GM23338 (cell line): ENCODE data around the gene SH3RF3. TPM values are rescaled to one million over a fixed set of nuclear protein-coding genes. Genes with fewer than 3 reads are reported as not detected.

Experiments used
- ATAC-seq: fragments of 200-7000 bp; cut with Tn5 transposase; 3 replicates; pipeline ENCODE4 v1.9.1; 2020
- DNase-seq: peaks from one replicate; pipeline ENCODE4 v3.0.0-alpha.2; 2015; ENCODE audit warnings: low spot score
- H2AFZ ChIP-seq: fragments of 200-600 bp; sonication (generic); 2 replicates; pipeline ENCODE4 v1.8.0; 2016; ENCODE audit warnings: antibody characterized with exemption, mild to moderate bottlenecking, moderate library complexity
- H3F3A ChIP-seq: fragments of 200-600 bp; sonication (generic); replicated peaks from 2 replicates; pipeline ENCODE4 v1.8.0; 2017; ENCODE audit warnings: antibody characterized with exemption, mixed run types, low read depth
- H3K27ac ChIP-seq: fragments of 200-600 bp; sonication (generic); 2 replicates; pipeline ENCODE4 v1.6.1; 2016; ENCODE audit warnings: low read depth
- H3K27me3 ChIP-seq: fragments of 200-600 bp; sonication (generic); 2 replicates; pipeline ENCODE4 v1.8.0; 2016; ENCODE audit warnings: mild to moderate bottlenecking, mixed run types, moderate library complexity; ENCODE audit not compliant: insufficient read depth
- H3K36me3 ChIP-seq: fragments of 200-600 bp; sonication (generic); 2 replicates; pipeline ENCODE4 v1.8.0; 2016; ENCODE audit warnings: mild to moderate bottlenecking; ENCODE audit not compliant: insufficient read depth
- H3K4me1 ChIP-seq: fragments of 200-600 bp; sonication (generic); 2 replicates; pipeline ENCODE4 v1.8.0; 2016; ENCODE audit warnings: mild to moderate bottlenecking, moderate library complexity; ENCODE audit not compliant: insufficient read depth
- H3K4me2 ChIP-seq: fragments of 200-600 bp; sonication (generic); 2 replicates; pipeline ENCODE4 v1.7.1; 2017; ENCODE audit warnings: mixed run types
- H3K4me3 ChIP-seq: fragments of 200-600 bp; sonication (generic); 2 replicates; pipeline ENCODE4 v1.6.1; 2016; ENCODE audit warnings: mixed run types
- H3K79me2 ChIP-seq: fragments of 200-600 bp; sonication (generic); replicated peaks from 2 replicates; pipeline ENCODE4 v1.8.0; 2017; ENCODE audit warnings: mild to moderate bottlenecking; ENCODE audit not compliant: insufficient read depth
- H3K9me2 ChIP-seq: fragments of 200-600 bp; sonication (generic); 2 replicates; pipeline ENCODE4 v1.8.0; 2017; ENCODE audit not compliant: insufficient read depth
- H4K20me1 ChIP-seq: fragments of 200-600 bp; sonication (generic); replicated peaks from 2 replicates; pipeline ENCODE4 v1.8.0; 2017; ENCODE audit warnings: mild to moderate bottlenecking; ENCODE audit not compliant: insufficient read depth
- H3K27ac Mint-ChIP-seq: 2 replicates; pipeline ENCODE4 v1.8.0; 2020; ENCODE audit warnings: inconsistent platforms, mild to moderate bottlenecking, moderate library complexity, mixed read lengths
- H3K27me3 Mint-ChIP-seq: 3 replicates; pipeline ENCODE4 v1.8.0; 2022; ENCODE audit warnings: low read depth, mild to moderate bottlenecking, moderate library complexity, mixed read lengths, inconsistent platforms; ENCODE audit not compliant: insufficient read depth, poor library complexity
- H3K36me3 Mint-ChIP-seq: 3 replicates; pipeline ENCODE4 v1.8.0; 2021; ENCODE audit warnings: low read depth, mild to moderate bottlenecking, inconsistent platforms, moderate library complexity, mixed read lengths
- H3K4me1 Mint-ChIP-seq: 3 replicates; pipeline ENCODE4 v1.8.0; 2020; ENCODE audit warnings: mild to moderate bottlenecking, inconsistent platforms, mixed read lengths
- H3K4me3 Mint-ChIP-seq: 3 replicates; pipeline ENCODE4 v1.8.0; 2021; ENCODE audit warnings: moderate library complexity, mild to moderate bottlenecking, inconsistent platforms, mixed read lengths
- H3K9me3 Mint-ChIP-seq: 3 replicates; pipeline ENCODE4 v1.8.0; 2020; ENCODE audit warnings: moderate library complexity, mild to moderate bottlenecking, inconsistent platforms, mixed read lengths
- CREB1 ChIP-seq: fragments of 250-450 bp; sonication (Bioruptor Pico); IDR thresholded peaks from 2 replicates; pipeline ENCODE4 v1.5.0; 2020; ENCODE audit warnings: low read depth, mild to moderate bottlenecking, moderate library complexity
- EZH2phosphoT487 ChIP-seq: fragments of 200-600 bp; sonication (generic); IDR thresholded peaks from one replicate; pipeline ENCODE4 v1.8.1; 2018; ENCODE audit warnings: antibody characterized with exemption; ENCODE audit not compliant: unreplicated experiment
- JUNB ChIP-seq: IDR thresholded peaks from one replicate; pipeline ENCODE4 v1.6.1; 2016; ENCODE audit warnings: antibody characterized with exemption; ENCODE audit not compliant: unreplicated experiment
- POLR2AphosphoS5 ChIP-seq: IDR thresholded peaks from 2 replicates; pipeline ENCODE4 v1.6.1; 2016; ENCODE audit warnings: antibody characterized with exemption, low read depth
- STAT1 ChIP-seq: IDR thresholded peaks from one replicate; pipeline ENCODE4 v1.6.1; 2016; ENCODE audit warnings: antibody characterized with exemption; ENCODE audit not compliant: unreplicated experiment
- ZNF114 ChIP-seq: fragments of 250-450 bp; sonication (Bioruptor Pico); IDR thresholded peaks from 2 replicates; pipeline ENCODE4 v1.5.0; 2020; ENCODE audit warnings: mild to moderate bottlenecking, moderate library complexity
- ZNF331 ChIP-seq: fragments of 250-450 bp; sonication (Bioruptor Pico); IDR thresholded peaks from 2 replicates; pipeline ENCODE4 v1.5.0; 2020; ENCODE audit warnings: low read depth, mild to moderate bottlenecking, moderate library complexity
- polyA plus RNA-seq: library from polyadenylated mRNA; unstranded; fragments of >200 nt; fragmentation: Nextera tagmentation; extraction: Ambion mirVana; gene quantifications from 2 replicates; pipeline ENCODE4 v1.2.1, GENCODE V29; 2016
- total RNA-seq: library from RNA; depleted of rRNA; stranded (reverse); fragments of >200 nt; shearing (Covaris generic); gene quantifications from 2 replicates; pipeline ENCODE4 v1.2.3, GENCODE V29; 2014
- TF ChIP-seq, protein P1 (sequence below): IDR thresholded peaks from 2 replicates; pipeline ENCODE4 v1.6.1; 2016; ENCODE audit warnings: antibody characterized with exemption
- TF ChIP-seq, protein P2 (sequence below), 2 experiments: fragments of 200-600 bp in 1 of 2; sonication (generic) in 1 of 2; conservative IDR thresholded peaks; 2 replicates each; pipeline versions ENCODE4 v1.5.1 to v1.6.1; 2016 to 2017; ENCODE audit warnings: antibody characterized with exemption in 2 of 2, low read depth in 2 of 2, mild to moderate bottlenecking in 2 of 2, moderate library complexity in 1 of 2

Gene SH3RF3
- total and polyA plus RNA-seq, 2 experiments from 2014 or later, result 0.11 to 0.63 TPM

DNA sequence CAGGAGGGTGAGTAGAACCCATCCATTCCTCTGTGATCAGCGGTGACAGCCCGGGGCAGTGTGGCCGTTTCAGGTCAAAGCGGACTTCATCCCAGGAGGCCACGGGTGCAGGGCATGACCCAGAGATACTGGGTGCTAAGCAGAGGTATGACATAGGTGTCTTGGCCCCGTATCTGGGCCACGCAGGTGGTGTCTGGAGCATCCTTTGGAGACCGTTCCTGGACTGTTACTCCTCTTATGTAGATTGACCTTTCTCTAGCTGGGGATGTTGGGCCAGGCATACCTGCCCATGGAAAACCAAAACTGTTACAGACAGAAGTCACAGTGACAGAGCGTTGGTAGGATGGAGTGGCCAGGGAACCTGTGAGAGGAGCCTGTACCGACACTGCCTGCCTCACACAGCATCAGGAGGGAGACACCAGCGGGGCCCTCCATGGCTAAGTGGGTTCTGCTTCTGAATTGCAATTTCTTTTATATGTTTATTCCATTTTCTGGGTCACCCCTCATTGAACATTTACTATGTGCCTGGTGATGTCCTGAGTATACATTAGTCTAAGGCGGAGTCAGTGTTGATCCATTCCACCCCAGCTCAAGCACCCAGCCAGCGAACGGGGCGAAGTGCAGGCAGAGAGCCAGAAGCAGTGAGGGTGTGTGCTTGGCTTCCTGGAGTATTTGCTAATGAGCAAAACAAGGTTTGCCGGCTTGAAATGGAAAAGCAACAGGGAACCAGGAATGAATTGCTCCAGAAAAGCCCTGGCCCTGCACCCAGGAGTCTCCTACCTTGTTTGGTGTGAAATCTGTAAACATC, 141.7 kb downstream of the SH3RF3 start:
- Histone ChIP-seq H3K27me3 (no peaks in the 10 kb centered on the region), H3K27ac (no peak overlapping the region), H3F3A (no peaks in the 10 kb centered on the region), H3K4me1 (no peaks in the 10 kb centered on the region), H3K9me2 (no peaks in the 10 kb centered on the region), H3K4me3 (no peak overlapping the region), H3K4me2 (no peak overlapping the region), H2AFZ (no peak overlapping the region), H3K79me2 (no peaks in the 10 kb centered on the region), H3K36me3 (no peaks in the 10 kb centered on the region), H4K20me1 (no peaks in the 10 kb centered on the region)
- Mint-ChIP-seq H3K4me1 (peaks cover 17% of the 10 kb centered on the region), H3K36me3 (no peaks in the 10 kb centered on the region), H3K27ac (no peak overlapping the region), H3K9me3 (no peaks in the 10 kb centered on the region; the same call in 2 of the 3 replicates), H3K27me3 (peaks cover 3% of the 10 kb centered on the region), H3K4me3 (no peak overlapping the region)
- ATAC-seq (no peak), DNase-seq (no peak)
- TF ChIP-seq CREB1, result no peak

DNA sequence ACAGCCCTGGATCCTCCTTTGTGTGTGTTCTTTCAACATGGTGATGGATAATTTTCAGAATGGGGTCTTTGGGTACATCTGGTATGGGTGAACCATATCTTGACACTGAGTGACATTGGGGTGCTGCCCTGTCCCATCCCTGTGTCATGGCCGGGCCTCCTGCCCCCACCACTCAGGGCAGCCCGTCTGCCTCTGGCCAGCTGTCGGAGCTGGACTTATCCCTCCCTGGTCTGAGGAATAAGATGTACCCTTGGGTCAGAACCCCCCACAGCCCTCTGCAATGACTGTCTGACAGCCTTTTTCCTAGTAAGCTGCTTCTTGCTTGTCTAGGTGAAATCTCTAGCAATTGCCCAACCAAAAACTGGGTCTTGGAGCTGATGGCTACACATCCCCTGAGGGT, 142.9 kb downstream of the SH3RF3 start:
- H3K4me3 Mint-ChIP-seq, result no peak overlapping the region
- H3K27me3 Mint-ChIP-seq, result peaks cover 4% of the 10 kb centered on the region
- Histone ChIP-seq H4K20me1 (no peaks in the 10 kb centered on the region), H3K27me3 (no peaks in the 10 kb centered on the region), H3K27ac (no peak overlapping the region), H3K9me2 (no peaks in the 10 kb centered on the region), H2AFZ (no peak overlapping the region), H3K4me2 (no peak overlapping the region), H3K4me1 (no peaks in the 10 kb centered on the region), H3K36me3 (no peaks in the 10 kb centered on the region), H3K79me2 (no peaks in the 10 kb centered on the region), H3F3A (no peaks in the 10 kb centered on the region), H3K4me3 (no peak overlapping the region)
- no peaks in the 10 kb centered on the region for H3K36me3 Mint-ChIP-seq
- no peaks in the 10 kb centered on the region for H3K9me3 Mint-ChIP-seq
- H3K27ac Mint-ChIP-seq, result no peak overlapping the region
- TF ChIP-seq EZH2phosphoT487, result no peak
- ATAC-seq (no peak), DNase-seq (no peak)
- H3K4me1 Mint-ChIP-seq, result peaks cover 7% of the 10 kb centered on the region

DNA sequence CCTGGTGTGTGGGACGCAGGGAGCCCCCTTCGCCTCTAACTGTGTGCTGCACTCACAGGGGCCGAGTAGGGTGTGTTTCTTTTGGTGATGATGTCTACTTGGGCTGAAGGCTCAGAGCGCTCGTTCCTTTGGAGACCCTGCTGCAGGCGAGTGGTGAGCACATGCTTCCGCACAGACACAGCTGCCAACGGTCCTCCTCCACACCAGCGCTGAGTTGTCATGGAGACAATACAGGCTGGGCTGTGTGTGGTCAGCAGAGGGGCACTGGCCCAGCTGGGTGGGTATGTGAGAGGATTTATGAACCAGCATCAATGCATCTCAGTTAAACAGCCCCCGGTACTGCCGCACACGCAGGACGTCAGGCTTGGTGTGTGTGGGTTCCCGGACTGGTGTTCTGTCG, 143.5 kb downstream of the SH3RF3 start:
- Mint-ChIP-seq H3K9me3 (no peaks in the 10 kb centered on the region), H3K4me3 (no peak overlapping the region), H3K27me3 (peaks cover 4% of the 10 kb centered on the region), H3K36me3 (no peaks in the 10 kb centered on the region), H3K4me1 (peaks cover 2% of the 10 kb centered on the region; the same call in 2 of the 3 replicates), H3K27ac (no peak overlapping the region)
- Histone ChIP-seq H3K4me2 (no peak overlapping the region), H3K4me1 (no peaks in the 10 kb centered on the region), H3F3A (no peaks in the 10 kb centered on the region), H3K27ac (no peak overlapping the region), H3K27me3 (no peaks in the 10 kb centered on the region), H4K20me1 (no peaks in the 10 kb centered on the region), H2AFZ (no peak overlapping the region), H3K79me2 (no peaks in the 10 kb centered on the region), H3K4me3 (no peak overlapping the region), H3K9me2 (no peaks in the 10 kb centered on the region), H3K36me3 (no peaks in the 10 kb centered on the region)
- DNase-seq (no peak), ATAC-seq (no peak)
- TF ChIP-seq ZNF114 (CRISPR knock-in tag) (no peak), CREB1 (no peak), STAT1 (no peak), JUNB (no peak), EZH2phosphoT487 (no peak), POLR2AphosphoS5 (no peak), ZNF331 (no peak)
- TF ChIP-seq, protein P1, sequence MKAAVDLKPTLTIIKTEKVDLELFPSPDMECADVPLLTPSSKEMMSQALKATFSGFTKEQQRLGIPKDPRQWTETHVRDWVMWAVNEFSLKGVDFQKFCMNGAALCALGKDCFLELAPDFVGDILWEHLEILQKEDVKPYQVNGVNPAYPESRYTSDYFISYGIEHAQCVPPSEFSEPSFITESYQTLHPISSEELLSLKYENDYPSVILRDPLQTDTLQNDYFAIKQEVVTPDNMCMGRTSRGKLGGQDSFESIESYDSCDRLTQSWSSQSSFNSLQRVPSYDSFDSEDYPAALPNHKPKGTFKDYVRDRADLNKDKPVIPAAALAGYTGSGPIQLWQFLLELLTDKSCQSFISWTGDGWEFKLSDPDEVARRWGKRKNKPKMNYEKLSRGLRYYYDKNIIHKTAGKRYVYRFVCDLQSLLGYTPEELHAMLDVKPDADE, result no peak
- TF ChIP-seq, protein P2, sequence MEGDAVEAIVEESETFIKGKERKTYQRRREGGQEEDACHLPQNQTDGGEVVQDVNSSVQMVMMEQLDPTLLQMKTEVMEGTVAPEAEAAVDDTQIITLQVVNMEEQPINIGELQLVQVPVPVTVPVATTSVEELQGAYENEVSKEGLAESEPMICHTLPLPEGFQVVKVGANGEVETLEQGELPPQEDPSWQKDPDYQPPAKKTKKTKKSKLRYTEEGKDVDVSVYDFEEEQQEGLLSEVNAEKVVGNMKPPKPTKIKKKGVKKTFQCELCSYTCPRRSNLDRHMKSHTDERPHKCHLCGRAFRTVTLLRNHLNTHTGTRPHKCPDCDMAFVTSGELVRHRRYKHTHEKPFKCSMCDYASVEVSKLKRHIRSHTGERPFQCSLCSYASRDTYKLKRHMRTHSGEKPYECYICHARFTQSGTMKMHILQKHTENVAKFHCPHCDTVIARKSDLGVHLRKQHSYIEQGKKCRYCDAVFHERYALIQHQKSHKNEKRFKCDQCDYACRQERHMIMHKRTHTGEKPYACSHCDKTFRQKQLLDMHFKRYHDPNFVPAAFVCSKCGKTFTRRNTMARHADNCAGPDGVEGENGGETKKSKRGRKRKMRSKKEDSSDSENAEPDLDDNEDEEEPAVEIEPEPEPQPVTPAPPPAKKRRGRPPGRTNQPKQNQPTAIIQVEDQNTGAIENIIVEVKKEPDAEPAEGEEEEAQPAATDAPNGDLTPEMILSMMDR (conservative IDR thresholded peaks at IDR 0.05; ENCODE audit: low read depth in 2 of 2), result no peak
